Measurements from ENCODE around the gene CDRT4.
"Not testable (repeated sequence)": the region's sequence is repeated elsewhere in the genome, so short reads cannot be mapped to it uniquely, and the experiment has no call there.

CDRT4 gene

DNA sequence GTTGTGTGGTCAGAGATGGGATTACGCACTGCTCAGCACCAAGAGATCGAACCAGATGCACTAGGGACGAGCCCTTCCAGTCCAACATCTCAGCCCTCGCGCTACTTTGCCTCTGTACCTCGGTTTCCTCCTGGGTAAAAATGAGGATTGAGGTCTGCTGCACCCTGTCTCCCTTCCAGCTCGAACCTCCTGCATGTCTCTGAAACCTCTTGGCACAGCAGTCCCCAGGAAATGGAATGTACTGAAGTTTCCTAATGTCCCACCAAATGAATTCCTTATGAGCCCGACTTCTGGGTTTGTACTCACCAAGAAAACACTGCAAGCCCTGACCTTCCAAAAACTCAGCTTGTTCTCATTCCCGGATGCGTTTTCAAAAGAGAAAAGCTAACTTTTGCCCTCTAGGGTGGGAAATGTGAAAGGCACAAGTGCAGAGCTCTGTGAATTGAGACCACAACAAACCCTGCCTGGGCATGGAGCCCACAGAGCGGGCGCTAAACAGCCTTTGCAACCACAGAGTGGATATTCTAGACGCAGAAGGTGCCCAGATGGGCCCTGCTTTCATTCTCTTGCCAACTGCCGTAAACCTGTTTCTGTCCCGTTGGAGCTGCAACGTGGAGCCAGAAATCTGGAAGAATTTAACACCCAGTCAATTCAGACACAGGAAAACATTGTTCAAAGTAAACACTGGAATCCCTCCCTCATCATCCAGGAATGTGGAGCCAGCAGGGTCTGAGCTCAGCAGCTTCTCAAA is 10.3 kb downstream of the CDRT4 start:
- DNase-seq (ENCODE audit: low read depth) = no peak

DNA sequence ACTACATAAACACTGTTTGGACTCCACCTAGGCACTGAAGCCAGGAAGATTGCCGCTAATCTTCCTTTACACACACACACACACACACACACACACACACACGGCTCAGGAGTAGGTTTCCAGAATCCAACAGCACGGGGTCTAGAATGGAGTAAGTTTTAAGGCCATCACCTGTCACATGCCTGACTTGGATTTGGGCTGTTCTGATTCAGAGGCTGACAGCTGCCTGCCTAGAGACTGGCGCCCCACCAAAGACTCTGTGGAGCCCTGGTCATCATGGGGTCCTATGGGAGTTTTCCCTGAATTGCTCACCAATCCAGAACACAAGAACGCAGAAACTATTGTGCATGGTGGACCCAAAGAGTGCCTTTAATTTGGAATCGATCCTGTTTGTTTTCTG is 10.9 kb downstream of the CDRT4 start:
- no peak for DNase-seq (ENCODE audit: low read depth)

DNA sequence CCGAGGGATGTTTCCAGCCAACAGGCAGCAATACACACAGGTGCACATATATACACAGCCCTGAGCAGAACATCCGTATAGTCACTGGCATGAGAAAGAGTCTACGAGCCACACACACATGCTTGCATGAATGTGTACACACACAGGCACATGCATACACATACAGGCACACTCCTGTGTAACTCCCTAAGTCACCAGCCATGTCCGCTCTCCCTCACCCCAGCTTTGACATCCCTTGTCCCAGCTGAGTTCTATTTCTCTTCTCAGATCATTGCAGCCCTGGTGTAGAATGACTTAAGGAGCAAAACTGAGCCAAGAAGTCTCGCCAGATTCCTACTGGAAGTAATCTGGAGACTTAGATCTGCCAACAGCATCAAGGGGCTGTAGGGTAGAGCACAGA is 13.1 kb downstream of the CDRT4 start:
- DNase-seq (ENCODE audit: low read depth) = no peak

DNA sequence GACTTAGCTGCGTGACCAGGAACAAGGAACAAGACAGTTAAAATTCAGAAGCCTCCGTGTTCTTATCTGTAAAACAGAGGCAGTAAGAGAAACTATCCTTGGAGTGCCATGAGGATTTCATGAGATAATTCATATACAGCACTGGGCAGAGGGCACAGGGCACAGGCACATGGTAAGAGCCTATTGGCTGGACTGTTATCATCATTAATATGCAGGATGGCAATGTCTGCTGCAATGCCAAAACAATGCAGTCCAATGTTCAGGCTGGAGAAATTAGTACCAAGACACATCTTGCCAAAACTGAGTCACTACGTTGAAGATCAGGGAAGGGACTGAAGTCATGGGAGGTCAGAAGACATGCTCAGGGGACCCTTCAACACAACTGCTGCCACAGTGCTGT is 13.6 kb downstream of the CDRT4 start:
- DNase-seq (ENCODE audit: low read depth) = no peak

DNA sequence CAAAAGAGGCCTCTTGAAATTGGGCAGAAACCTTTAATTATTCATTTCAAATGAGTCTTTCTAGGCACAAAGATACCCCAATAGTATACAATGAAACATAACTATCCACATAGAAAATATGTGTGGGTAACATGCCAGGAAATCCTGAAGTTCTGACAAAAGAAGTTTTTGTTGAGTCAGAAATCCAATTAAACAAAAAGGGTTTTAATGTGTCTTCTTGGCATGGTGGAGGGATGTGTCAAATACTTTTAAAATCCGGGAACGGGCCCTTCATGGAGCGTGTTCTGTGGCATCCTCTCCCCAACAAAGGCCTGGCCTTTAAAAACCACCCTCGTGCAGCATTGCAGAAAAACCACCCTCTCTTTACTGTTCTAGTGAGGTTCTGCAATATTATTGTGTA is 14.2 kb downstream of the CDRT4 start:
- no peak for DNase-seq (ENCODE audit: low read depth)

DNA sequence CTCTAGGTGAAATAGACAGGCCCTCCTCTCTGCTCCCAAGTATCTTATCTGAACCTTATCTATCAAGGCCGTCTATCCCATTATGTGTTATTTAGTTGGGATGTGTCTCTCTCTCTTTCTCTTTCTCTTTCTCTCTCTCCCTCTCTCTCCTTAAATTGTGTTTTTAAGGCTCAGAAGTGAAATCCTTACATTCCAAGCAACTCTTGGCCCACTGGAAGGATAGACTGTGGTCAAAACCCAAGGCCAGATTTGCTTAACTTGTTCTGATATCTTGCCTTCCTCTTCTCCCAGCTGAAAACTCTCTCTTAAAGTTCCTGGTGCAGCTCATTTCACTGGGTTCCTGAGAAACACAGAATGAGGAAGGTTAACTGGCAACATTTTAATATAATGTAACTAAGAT is 14.7 kb downstream of the CDRT4 start:
- no peak for DNase-seq (ENCODE audit: low read depth)

DNA sequence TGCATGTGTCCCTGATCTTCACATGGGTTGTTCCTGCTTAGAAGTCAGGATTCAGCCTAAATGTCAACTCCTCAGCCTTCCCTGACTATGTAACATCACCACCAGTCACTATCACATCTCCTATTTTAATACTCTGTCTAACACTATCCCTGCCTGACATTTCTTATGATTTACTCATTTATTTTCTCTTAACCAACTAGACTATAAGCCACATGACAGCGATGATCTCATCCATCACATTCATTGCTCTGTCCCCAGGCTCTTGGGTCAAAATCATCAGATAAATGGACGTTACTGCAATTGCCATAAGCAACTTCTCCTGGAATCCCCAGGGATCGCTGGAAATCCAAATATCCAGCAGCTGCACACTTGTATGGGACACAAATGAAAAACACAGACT is 15.7 kb downstream of the CDRT4 start:
- DNase-seq (ENCODE audit: low read depth) = no peak

DNA sequence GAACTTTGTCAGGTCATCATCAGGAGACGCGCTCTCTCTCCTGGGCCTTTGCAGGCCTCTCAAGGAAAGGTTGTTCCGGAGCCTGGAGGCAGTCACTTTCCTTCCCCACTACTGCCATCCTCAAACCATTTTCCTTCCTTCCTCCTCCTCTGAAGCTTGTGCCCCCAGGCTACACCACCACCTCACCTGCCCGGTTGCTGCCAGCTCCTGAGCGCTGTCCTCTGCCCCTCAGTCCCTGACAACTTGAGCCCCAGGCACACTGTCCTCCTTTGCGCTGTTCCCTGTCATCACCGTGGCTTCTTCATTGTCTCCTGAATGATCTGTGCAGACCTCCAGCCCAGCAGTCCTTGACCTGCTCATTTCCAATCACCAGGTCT is 18.9 kb downstream of the CDRT4 start:
- DNase-seq (ENCODE audit: low read depth) = no peak

DNA sequence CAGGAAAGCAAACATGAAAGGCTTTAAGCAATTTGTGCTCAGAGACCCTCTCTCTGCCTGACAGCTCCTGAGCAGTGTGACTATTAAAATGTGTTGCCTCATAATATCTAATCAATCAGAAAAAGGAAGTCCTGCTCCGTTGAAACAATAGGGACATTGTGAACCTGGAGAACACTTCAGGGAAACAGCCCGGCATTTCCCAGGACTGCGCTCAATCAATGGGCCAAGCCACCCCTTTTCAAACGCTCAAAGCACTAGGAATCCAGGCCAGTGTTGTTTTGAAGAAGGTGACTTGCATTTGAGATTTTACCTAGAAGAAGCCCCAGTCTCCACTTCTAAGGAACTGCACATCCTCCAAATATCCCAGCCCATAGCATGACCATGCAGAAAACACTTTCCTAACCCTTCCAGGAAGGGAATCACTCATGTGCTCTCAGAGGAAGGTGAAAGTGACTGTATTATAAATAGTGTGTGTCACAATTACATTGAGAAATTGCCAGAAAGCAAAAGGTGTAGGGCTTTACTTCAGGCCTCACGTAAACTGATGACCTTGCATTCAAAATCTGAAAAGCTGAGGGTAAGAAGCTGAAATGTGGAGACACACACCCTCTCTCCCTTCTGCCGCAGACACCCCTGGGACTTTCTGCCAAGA is 19.4 kb downstream of the CDRT4 start:
- DNase-seq (ENCODE audit: low read depth) = no peak

DNA sequence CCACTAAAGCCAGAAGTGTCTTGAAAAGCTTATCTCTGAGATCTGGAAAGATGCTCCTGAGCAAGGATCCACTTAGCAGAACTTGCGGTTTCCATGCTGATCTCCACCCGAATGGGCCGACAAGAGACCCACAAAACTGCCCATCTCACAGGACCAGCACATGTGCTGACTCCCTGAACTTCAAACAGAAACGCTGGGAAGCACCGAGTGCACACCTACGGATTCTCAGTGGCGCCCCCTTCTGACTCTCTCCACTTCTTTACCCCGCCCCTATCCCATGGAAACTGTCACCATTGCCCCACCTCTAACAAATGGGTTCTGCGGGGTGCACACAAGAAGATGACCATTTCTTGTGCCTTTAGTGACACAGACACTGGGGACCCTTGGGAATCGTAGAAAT is 21.4 kb downstream of the CDRT4 start:
- no peak for DNase-seq (ENCODE audit: low read depth)

DNA sequence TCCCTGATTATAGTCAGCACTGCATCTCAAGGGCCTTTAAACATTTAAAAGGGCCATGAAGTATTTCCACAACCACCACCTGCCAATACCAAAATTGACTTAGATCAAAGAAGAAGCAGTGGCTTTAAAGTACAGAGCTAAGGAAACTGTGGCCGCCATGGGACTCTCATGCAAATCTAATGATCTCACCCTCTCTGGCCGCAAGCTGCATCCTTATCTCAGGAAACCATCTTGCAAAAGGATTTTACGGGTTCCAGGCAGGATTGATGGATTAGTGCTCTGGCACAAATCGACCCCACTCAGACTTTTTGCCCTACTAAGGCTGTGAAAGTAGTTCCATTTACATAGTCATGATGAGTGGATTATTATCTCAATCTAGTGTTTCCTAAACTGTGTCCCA is 22.6 kb downstream of the CDRT4 start:
- no peak for DNase-seq (ENCODE audit: low read depth)

DNA sequence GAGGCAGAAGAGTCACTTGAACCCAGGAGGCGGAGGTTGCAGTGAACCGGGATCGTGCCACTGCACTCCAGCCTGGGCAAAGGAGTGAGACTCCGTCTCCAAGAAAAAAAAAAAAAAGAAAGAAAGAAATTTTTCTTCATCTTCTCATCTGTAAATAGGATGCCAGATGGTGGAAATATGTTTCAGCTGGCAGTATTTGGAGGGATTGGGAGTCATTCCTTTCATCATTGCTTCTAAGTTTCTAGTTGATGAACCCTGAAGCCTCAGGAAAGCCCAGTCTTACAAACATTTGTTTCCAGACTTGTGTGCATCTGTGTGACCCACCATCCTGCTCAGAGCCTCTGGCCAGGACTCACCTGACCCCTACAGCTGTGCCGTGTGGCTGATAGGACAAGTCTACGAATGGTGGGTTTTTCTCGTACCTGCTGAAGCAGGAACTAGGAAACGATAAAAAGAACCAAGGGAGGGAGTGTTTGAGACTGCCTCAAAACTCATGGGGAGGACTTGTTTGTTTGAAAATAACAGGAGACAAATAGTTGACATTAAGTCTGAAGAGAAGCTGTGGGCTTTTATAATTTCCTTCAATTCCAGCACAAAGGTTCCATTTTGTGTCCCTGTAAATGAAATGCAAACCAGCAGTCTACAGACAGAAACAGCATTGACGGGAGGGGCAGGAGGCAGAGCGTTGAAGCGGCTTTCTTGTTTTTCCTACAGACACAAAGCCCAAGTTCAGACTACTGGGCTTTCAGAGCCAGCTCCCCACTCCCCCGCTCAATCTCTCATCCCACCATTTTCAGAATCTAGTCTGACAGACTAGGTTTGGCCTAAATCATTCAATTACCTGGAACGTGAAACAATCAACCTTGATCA is 24.9 kb downstream of the CDRT4 start:
- no peak for DNase-seq (ENCODE audit: low read depth)

DNA sequence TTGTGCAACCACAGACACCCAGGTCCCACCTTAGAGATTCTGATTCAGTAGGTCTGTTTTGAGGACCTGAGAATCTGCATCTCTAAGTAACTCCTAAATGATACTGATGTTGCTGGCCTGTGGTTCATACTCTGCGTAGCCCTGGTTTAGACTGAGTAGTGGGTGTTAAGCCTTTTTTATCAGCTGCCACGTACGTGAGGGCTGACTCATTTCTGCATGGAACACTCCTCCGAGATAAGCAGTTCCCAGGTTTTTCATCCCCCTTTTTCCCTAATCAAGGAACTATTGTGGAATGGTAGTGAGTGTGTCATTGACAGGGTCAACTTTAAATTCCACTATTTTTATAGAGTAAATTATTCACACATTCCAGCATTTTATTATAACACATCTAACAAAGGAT is 26.1 kb downstream of the CDRT4 start:
- no peak for DNase-seq (ENCODE audit: low read depth)

DNA sequence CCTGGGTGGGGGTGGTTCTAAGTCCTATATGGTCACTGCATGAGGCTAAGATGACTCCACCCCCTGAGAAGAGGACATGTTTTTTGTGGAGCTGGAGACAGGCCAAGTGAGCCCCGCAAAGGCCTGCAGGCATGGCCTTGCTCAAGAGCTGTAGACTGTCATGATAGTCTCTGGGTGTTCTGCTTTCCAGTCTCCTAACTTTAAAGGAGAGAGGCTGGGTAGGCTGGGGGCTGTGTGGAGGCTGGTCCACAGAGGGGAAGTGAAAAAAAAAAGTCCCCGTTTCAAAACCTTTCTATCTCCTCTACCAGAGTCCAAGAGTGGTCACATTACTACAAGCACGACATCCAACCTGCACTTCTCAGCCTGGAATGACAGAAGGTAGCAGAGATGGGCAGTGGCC is 27.1 kb downstream of the CDRT4 start:
- DNase-seq (ENCODE audit: low read depth) = no peak

DNA sequence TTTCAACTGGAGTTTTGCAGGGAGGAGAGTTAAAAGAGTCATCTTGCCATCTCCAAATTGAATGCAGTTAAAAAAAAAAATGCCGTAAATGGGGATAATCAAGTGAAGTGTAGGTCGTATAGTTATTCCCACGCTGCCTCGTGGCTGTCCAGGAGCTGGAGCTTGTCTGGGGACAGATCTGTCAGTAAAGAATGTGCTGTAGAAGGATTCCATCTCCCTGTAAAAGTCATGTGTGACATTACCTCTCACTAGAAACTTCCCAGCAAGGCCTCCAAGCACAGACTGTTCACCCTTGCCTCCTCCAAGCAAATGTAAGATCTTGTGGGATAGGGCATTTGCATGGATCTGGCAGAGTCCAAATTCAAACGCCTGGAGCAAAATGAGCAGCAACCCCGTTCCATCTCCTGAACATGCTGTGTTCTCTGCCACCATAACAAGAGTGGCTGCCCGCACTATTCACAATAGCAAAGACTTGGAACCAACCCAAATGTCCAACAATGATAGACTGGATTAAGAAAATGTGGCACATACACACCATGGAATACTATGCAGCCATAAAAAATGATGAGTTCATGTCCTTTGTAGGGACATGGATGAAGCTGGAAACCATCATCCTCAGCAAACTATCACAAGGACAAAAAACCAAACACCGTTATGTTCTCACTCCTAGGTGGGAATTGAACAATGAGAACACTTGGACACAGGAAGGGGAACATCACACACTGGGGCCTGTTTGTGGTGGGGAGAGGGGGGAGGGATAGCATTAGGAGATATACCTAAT is 28.0 kb downstream of the CDRT4 start:
- not testable (repeated sequence) for DNase-seq (ENCODE audit: low read depth)

DNA sequence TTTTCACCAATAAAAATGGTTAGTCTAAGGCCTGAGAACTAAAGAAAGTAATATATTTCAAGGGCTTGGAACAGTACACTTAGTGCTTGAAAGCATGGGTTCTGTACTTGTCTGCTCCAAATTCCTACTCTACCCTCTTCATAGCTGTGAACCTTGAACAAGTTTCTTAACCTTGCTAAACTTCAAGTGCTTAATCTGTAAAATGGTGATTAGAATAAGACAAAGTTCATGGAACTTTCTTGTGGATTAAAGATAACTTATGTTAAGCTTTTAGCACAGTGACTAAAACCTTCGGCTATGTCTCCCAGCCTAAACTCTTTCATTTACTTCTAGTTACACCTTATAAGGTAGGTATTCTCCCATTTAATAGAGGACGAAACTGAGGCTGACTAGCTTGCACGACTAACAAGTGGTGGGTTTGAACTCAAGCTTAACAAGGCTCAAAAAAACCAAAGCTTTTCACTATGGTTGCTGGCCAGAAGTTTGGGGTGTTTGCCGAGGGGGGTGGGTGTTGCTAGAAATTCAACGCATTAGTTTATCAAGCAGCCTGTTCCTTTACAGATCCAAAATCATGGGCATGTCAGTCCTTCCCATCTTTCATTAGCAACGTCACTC is 28.8 kb downstream of the CDRT4 start:
- no peak for DNase-seq (ENCODE audit: low read depth)

DNA sequence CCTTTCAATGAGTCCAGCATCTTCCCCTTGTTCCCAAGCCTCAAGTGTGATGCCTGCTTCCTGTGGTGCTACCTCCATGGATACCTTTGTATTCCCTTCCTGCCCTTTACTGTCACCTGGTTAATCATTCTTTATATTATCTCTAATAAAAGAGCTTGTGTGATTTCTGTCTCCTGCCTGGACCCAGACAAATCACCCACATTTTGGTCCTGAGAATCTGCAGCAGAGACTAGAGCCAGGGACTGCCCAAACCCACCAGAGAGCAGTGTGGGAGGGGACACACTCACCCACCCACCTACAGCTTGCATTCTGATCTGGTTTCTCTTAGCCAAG is 30.2 kb downstream of the CDRT4 start:
- DNase-seq (ENCODE audit: low read depth) = no peak

DNA sequence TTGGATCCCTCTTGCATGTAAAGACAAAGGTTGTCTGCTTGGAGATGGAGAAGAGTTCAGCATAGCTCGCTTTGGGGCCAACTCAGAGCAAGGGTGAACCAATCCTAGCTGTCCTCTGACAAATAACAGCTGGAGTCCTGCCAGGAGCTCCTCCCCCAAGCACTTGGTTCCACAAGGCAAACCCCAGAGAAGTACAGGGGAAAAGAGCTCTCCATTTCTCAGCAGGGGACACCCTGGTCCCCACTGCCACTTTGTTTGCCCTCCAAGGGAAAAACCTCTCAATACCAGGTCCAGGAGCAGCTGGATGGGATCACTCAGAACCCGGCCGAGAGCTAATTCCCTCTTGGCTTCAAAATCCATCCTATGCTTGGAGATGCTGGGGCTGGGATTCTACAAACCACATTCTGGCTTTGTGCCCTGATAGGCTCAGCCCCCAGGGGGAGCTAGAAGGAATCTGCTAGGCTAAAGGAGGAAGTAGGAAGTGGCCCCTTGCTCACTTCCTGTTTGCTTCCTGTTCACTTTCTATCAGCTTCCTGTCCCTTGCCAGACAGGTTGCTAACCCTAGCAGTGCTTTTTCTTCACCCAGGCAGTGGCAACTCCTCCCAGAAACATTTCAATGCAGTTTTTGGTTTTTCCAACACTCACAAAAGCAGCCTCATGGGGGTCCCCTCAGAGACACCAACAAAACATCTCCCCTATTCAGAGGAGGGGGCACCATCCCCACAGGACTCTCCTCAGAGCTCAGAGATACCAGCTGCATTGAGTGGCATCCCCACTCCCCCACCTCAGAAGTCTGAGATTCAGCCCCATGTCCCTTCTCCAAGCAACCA is 30.7 kb downstream of the CDRT4 start:
- no peak for DNase-seq (ENCODE audit: low read depth)

DNA sequence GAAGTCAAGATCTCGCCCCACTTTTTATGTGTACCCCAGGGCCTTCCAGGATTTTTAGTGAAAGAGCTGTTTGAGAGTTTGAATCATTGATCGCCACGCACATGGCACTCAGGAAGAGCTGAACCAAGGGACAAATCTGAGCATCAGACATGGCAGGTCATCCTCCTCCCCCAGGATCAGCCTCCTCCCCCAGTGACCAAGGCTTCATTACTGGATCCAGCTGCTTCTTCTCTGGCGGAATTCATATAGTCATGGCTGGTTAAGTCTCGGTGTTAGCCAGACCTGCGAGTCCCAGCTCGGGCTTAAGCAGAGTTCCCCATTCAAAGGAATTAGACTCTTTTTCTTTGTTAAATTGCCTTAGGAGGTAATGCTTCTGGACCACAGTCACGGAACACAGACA is 32.5 kb downstream of the CDRT4 start:
- no peak for DNase-seq (ENCODE audit: low read depth)

DNA sequence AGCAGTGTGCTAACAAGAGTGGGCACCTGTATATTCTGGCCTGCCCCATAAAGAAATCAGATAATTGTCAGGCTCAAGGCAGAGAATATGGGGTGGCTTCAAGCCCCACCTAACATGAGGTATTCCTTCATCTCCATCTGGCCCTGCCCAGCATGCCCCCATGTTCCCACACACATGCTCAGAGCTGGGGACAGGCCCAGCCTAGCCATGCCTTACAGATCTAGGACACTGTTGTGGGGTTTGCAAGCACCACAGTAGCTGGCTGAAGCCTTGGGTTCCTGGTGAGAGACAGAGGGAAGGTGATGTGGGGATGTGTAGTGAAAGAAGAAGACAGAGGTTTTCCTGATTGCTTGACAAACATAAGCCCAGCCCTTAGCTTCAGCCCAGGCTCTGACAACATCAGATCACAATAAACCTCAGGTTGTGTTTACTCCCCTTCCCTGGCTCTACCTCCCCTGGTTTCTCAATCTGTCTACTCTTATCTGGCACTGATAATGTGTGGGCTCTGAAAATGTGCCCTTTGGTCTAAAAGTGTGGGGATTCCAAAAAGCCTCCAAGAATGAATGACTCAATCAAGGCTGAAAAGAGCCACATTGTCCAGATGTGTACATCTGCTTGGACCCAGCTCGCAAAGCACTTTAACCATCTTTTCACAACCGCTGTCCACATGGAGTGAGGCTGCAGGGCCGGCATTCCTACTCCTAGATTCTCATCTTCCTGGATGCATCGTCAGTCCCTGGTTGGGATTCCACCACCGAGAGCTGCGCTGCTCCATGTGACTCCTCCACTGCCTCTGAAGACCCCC is 34.4 kb downstream of the CDRT4 start:
- DNase-seq (ENCODE audit: low read depth) = no peak

Measured in activated gamma-delta T cell treated with anti-CD3 and anti-CD28 coated beads, Interleukin-2, amount 50 U/mL, for 16 hours (primary cell).